Breast epithelium (tissue), 4 donors: ENCODE measurements around the gene TRAPPC8. TPM values are rescaled to one million over a fixed set of nuclear protein-coding genes. Genes with fewer than 3 reads are reported as not detected.
"Not testable (repeated sequence)": the region's sequence is repeated elsewhere in the genome, so short reads cannot be mapped to it uniquely, and the experiment has no call there.

Source experiments
- DNase-seq, 2 donors: peaks; one replicate each; pipeline ENCODE4 v3.0.0-alpha.2; 2019; ENCODE audit warnings: low spot score in 2 of 2
- H3K27ac ChIP-seq, 2 donors: fragments of 200-600 bp; sonication (generic) in 1 of 2; one replicate each; pipeline ENCODE4 v1.5.1; 2016 to 2019; ENCODE audit warnings: mild to moderate bottlenecking in 1 of 2
- H3K27me3 ChIP-seq, 2 donors: fragments of 200-600 bp; sonication (generic) in 1 of 2; one replicate each; pipeline versions ENCODE4 v1.5.1 to v1.6.0; 2017 to 2019; ENCODE audit warnings: control low read depth in 1 of 2, mild to moderate bottlenecking in 1 of 2
- H3K36me3 ChIP-seq: fragments of 200-600 bp; one replicate; pipeline ENCODE4 v1.5.1; 2019
- H3K4me1 ChIP-seq, 2 donors: fragments of 200-600 bp; sonication (generic); one replicate each; pipeline ENCODE4 v1.5.1; 2016 to 2019; ENCODE audit warnings: control low read depth in 1 of 2
- H3K4me3 ChIP-seq, 3 donors: fragments of 200-600 bp; sonication (generic); 1 replicate in 2 of 3; 2 replicates in 1 of 3; pipeline ENCODE4 v1.5.1; 2016 to 2019; ENCODE audit warnings: mild to moderate bottlenecking in 3 of 3, moderate library complexity in 2 of 3
- H3K9me3 ChIP-seq, 2 donors: fragments of 200-600 bp; sonication (generic) in 1 of 2; one replicate each; pipeline ENCODE4 v1.5.1; 2016 to 2019; ENCODE audit warnings: control low read depth in 1 of 2
- POLR2A ChIP-seq: fragments of 450-650 bp; IDR thresholded peaks from one replicate; pipeline ENCODE4 v1.6.1; 2016; ENCODE audit warnings: antibody characterized with exemption, mild to moderate bottlenecking, moderate library complexity
- POLR2AphosphoS5 ChIP-seq, 3 donors: sonication (generic); formaldehyde crosslinking; IDR thresholded peaks; one replicate each; pipeline ENCODE4 v1.6.1; 2017; ENCODE audit warnings: antibody characterized with exemption in 3 of 3
- intact Hi-C: fragments of 100-400 bp; cut with DNase I; formaldehyde crosslinking; loops from one replicate; pipeline ENCODE4 v1.15.1; 2023; ENCODE audit warnings: low total_unique reads
- total RNA-seq, 3 donors: library from RNA; depleted of rRNA; stranded (reverse); fragments of >200 nt; gene quantifications; one replicate each; pipeline ENCODE4 v1.1.0, GENCODE V29; 2016
- TF ChIP-seq, protein P1 (sequence below), 3 donors: fragments of 450-650 bp; IDR thresholded peaks; one replicate each; pipeline ENCODE4 v1.5.1; 2016 to 2017; ENCODE audit warnings: antibody characterized with exemption in 3 of 3, mild to moderate bottlenecking in 3 of 3, moderate library complexity in 3 of 3

TRAPPC8 gene
- total RNA-seq, 3 donors from 2014 or later, result 39.8 to 75.2 (median 49.8) TPM

DNA sequence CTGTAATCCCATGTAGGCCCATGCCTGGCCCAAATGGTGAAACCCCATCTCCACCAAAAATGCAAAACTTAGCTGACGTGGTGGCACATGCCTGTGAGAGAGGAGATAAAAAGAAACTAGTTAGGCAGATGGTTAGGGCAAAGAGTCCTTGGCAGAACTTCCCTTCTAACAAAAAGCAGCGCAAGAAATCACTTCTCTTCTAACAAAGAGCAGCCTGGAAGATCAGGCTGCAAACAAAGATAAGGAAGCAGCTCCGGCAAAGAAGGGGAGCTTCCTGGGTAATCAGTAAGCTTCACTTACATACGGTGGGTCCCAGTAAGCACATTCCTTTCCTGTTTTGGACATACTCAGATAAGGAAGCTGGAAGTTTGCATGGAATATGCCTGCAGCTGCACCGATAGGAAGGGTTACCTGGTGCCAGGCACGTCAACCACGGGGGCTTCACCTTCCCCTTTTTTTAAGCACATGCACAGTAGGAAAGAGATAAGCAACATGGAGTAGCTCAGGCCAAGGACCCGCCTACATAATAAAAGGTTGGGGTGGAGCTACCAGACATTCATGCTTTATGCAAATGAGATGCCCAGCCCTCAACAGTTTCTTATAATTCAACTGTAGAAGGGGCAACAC lies 121.3 kb downstream of the TRAPPC8 start:
- no peaks in the 10 kb centered on the region for H3K27me3 ChIP-seq
- intact Hi-C loops, result no loop called here
- H3K36me3 ChIP-seq, result no peaks in the 10 kb centered on the region
- no peak for DNase-seq
- no peaks in the 10 kb centered on the region for H3K4me1 ChIP-seq
- TF ChIP-seq POLR2AphosphoS5 (IDR thresholded peaks at IDR 0.05), result no peak
- no peaks in the 10 kb centered on the region for H3K9me3 ChIP-seq
- no peak overlapping the region for H3K27ac ChIP-seq
- H3K4me3 ChIP-seq, result no peak overlapping the region

GRCh38 chr18:31819925-31820229 lies 123.1 kb downstream of the TRAPPC8 start:
- intact Hi-C loops, result no loop called here
- H3K9me3 ChIP-seq, result no peaks in the 10 kb centered on the region
- no peaks in the 10 kb centered on the region for H3K27me3 ChIP-seq
- no peak overlapping the region for H3K4me3 ChIP-seq
- no peaks in the 10 kb centered on the region for H3K36me3 ChIP-seq
- DNase-seq, result no peak
- no peaks in the 10 kb centered on the region for H3K4me1 ChIP-seq
- TF ChIP-seq POLR2AphosphoS5 (IDR thresholded peaks at IDR 0.05), result no peak
- no peak for TF ChIP-seq POLR2A
- no peak overlapping the region for H3K27ac ChIP-seq

- Histone ChIP-seq H3K4me1 (no peaks in the 10 kb centered on the region), H3K4me3 (no peak overlapping the region), H3K9me3 (no peaks in the 10 kb centered on the region), H3K36me3 (no peaks in the 10 kb centered on the region), H3K27me3 (no peaks in the 10 kb centered on the region), H3K27ac (no peak overlapping the region)
- no peak for TF ChIP-seq POLR2A
- TF ChIP-seq, protein P1, sequence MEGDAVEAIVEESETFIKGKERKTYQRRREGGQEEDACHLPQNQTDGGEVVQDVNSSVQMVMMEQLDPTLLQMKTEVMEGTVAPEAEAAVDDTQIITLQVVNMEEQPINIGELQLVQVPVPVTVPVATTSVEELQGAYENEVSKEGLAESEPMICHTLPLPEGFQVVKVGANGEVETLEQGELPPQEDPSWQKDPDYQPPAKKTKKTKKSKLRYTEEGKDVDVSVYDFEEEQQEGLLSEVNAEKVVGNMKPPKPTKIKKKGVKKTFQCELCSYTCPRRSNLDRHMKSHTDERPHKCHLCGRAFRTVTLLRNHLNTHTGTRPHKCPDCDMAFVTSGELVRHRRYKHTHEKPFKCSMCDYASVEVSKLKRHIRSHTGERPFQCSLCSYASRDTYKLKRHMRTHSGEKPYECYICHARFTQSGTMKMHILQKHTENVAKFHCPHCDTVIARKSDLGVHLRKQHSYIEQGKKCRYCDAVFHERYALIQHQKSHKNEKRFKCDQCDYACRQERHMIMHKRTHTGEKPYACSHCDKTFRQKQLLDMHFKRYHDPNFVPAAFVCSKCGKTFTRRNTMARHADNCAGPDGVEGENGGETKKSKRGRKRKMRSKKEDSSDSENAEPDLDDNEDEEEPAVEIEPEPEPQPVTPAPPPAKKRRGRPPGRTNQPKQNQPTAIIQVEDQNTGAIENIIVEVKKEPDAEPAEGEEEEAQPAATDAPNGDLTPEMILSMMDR (IDR thresholded peaks at IDR 0.05), result peak; percentile 30 to 59 (median 42)
- intact Hi-C loops, result no loop called here
- DNase-seq, result no peak
Observed at GRCh38 chr18:31819106-31819924, 123.6 kb downstream of the TRAPPC8 start.

GRCh38 chr18:31814132-31814531 lies 128.8 kb downstream of the TRAPPC8 start:
- intact Hi-C loops, result no loop called here
- Histone ChIP-seq H3K4me1 (no peaks in the 10 kb centered on the region), H3K4me3 (no peak overlapping the region), H3K9me3 (no peaks in the 10 kb centered on the region), H3K36me3 (no peaks in the 10 kb centered on the region), H3K27me3 (no peaks in the 10 kb centered on the region), H3K27ac (no peak overlapping the region)
- no peak for DNase-seq
- TF ChIP-seq POLR2AphosphoS5 (IDR thresholded peaks at IDR 0.05) (no peak), POLR2A (no peak)

- H3K36me3 ChIP-seq, H3K4me3 ChIP-seq, H3K9me3 ChIP-seq, intact Hi-C loops, H3K27ac ChIP-seq, H3K4me1 ChIP-seq, DNase-seq, H3K27me3 ChIP-seq: not testable (repeated sequence)
Observed at GRCh38 chr18:31810336-31811130, 132.4 kb downstream of the TRAPPC8 start.

DNA sequence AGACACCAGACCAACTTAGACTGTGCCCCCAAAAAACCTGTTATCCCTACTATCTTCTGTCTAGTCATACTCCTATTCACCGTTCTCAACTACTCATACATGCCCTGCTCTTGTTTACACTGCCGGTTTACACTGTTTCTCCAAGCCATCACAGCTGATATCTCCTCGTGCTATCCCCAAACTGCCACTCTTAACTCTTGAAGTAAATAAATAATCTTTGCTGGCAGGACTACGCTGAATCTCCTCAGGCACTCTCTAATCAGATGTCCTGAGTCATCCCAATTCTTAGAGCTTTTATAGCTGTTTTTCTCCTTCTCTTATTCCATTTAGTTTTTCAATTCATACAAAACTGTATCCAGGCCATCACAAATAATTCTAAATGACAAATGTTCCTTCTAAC lies 133.9 kb downstream of the TRAPPC8 start:
- intact Hi-C loops, H3K4me1 ChIP-seq, DNase-seq, H3K9me3 ChIP-seq, H3K27ac ChIP-seq, H3K27me3 ChIP-seq, H3K36me3 ChIP-seq, H3K4me3 ChIP-seq: not testable (repeated sequence)

DNA sequence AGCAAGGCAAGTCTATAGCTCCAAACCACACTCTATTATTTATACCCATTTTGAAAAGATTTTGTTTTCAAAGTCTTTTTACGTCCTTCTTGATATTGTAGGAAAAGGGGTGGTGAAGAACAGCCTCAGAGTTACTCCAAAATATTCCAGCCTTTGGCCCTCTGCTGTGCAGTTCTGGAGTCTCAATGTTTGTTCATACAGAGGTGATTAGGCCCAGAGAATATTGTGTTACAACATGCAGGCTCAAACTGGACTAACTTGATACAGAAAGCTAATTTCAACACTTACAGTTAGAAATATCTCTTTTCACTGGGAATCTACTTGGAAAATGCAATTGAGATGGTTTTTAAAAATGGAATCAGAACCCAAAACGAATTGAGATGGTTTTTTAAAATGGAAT lies 141.8 kb downstream of the TRAPPC8 start:
- intact Hi-C loops, result no loop called here
- H3K4me3 ChIP-seq, result no peak overlapping the region
- DNase-seq, result no peak
- no peaks in the 10 kb centered on the region for H3K27me3 ChIP-seq
- no peaks in the 10 kb centered on the region for H3K4me1 ChIP-seq
- no peaks in the 10 kb centered on the region for H3K9me3 ChIP-seq
- H3K36me3 ChIP-seq, result no peaks in the 10 kb centered on the region
- no peak overlapping the region for H3K27ac ChIP-seq
- TF ChIP-seq, protein P1 (IDR thresholded peaks at IDR 0.05), result no peak
- no peak for TF ChIP-seq POLR2A
- no peak for TF ChIP-seq POLR2AphosphoS5 (IDR thresholded peaks at IDR 0.05)

- H3K4me3 ChIP-seq, H3K4me1 ChIP-seq, H3K36me3 ChIP-seq, intact Hi-C loops, H3K27ac ChIP-seq, H3K9me3 ChIP-seq, H3K27me3 ChIP-seq, DNase-seq: not testable (repeated sequence)
Observed at GRCh38 chr18:31799257-31799656, 143.7 kb downstream of the TRAPPC8 start.
